Gastroesophageal sphincter (tissue), 4 donors: ENCODE measurements around the gene IGF2R. TPM values are rescaled to one million over a fixed set of nuclear protein-coding genes. Genes with fewer than 3 reads are reported as not detected.
"Not testable (repeated sequence)": the region's sequence is repeated elsewhere in the genome, so short reads cannot be mapped to it uniquely, and the experiment has no call there.

Experiments
- ATAC-seq: fragments of 150-250 bp; one replicate; pipeline ENCODE4 v1.9.1; 2016; ENCODE audit warnings: mild to moderate bottlenecking, moderate library complexity
- H3K27ac ChIP-seq, 4 donors: fragments of 200-600 bp; sonication (generic) in 3 of 4; 1 replicate in 3 of 4; 2 replicates in 1 of 4; pipeline ENCODE4 v1.5.1; 2016 to 2019
- H3K27me3 ChIP-seq: fragments of 200-600 bp; sonication (generic); one replicate; pipeline ENCODE4 v1.5.1; 2019
- H3K36me3 ChIP-seq, 2 donors: fragments of 200-600 bp; sonication (generic); one replicate each; pipeline ENCODE4 v1.5.1; 2019; ENCODE audit warnings: control low read depth in 1 of 2
- H3K4me1 ChIP-seq, 3 donors: fragments of 200-600 bp; sonication (generic); 1 replicate in 2 of 3; 2 replicates in 1 of 3; pipeline ENCODE4 v1.5.1; 2016 to 2019; ENCODE audit warnings: control low read depth in 2 of 3
- H3K4me3 ChIP-seq, 2 donors: fragments of 200-600 bp; sonication (generic); one replicate each; pipeline ENCODE4 v1.5.1; 2019; ENCODE audit warnings: mild to moderate bottlenecking in 1 of 2, moderate library complexity in 1 of 2
- H3K9me3 ChIP-seq, 3 donors: fragments of 200-600 bp; sonication (generic); one replicate each; pipeline ENCODE4 v1.5.1; 2017 to 2019; ENCODE audit warnings: control low read depth in 2 of 3
- EP300 ChIP-seq: sonication (generic); formaldehyde crosslinking; IDR thresholded peaks from one replicate; pipeline ENCODE4 v1.6.1; 2017; ENCODE audit warnings: antibody characterized with exemption, mild to moderate bottlenecking
- POLR2A ChIP-seq, 2 donors: fragments of 450-650 bp; IDR thresholded peaks; one replicate each; pipeline ENCODE4 v1.6.1; 2017; ENCODE audit warnings: antibody characterized with exemption in 2 of 2, mild to moderate bottlenecking in 2 of 2, moderate library complexity in 1 of 2
- POLR2AphosphoS5 ChIP-seq: sonication (generic); formaldehyde crosslinking; IDR thresholded peaks from one replicate; pipeline ENCODE4 v1.6.1; 2017; ENCODE audit warnings: antibody characterized with exemption
- WGBS, 2 donors: methylation state at CpG; one replicate each; pipeline ENCODE4 v1.1.5; 2018; ENCODE audit warnings: low coverage in 1 of 2; 5-methylcytosine and 5-hydroxymethylcytosine counted together
- total RNA-seq, 4 donors: library from RNA; depleted of rRNA; stranded (reverse); fragments of >200 nt; gene quantifications; one replicate each; pipeline ENCODE4 v1.1.0, GENCODE V29; 2016
- TF ChIP-seq, protein P1 (sequence below), 4 experiments: fragments of 200-600 bp in 2 of 4; fragments of 450-650 bp in 2 of 4; sonication (generic) in 1 of 4; IDR thresholded peaks; one replicate each; pipeline ENCODE4 v1.5.1; 2017 to 2019; ENCODE audit warnings: antibody characterized with exemption in 4 of 4, mild to moderate bottlenecking in 2 of 4, moderate library complexity in 2 of 4

Gene IGF2R
- total RNA-seq, 4 donors from 2014 or later = 47.9 to 81.3 (median 52.7) TPM

DNA sequence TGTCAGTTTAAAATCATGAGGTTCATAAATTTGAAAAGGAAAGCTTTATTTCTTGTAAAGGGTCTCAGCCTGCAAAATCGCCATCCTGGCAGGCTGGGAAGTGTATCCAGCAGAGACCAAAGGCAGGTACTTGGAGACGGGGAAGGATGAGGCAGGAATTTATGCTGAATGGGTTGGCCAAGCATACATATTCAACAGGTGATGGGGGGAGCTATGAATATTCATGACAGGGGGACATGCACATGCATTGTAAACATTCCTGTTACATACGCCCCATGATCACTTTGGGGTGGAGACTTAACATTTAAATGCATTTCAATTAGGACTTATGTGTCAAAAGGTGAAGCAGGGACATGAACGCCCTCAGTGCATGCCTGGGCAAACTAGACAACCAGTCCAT lies 142.9 kb downstream of the IGF2R start:
- Histone ChIP-seq H3K9me3 (no peaks in the 10 kb centered on the region), H3K4me1 (no peaks in the 10 kb centered on the region), H3K27ac (no peak overlapping the region), H3K36me3 (peaks cover 0 to 55% of the 10 kb centered on the region in 2 donors), H3K27me3 (no peaks in the 10 kb centered on the region), H3K4me3 (no peak overlapping the region)
- no peak for ATAC-seq
- no peak for TF ChIP-seq POLR2A (IDR thresholded peaks at IDR 0.05)
- TF ChIP-seq POLR2AphosphoS5 = no peak
- TF ChIP-seq, protein P1, sequence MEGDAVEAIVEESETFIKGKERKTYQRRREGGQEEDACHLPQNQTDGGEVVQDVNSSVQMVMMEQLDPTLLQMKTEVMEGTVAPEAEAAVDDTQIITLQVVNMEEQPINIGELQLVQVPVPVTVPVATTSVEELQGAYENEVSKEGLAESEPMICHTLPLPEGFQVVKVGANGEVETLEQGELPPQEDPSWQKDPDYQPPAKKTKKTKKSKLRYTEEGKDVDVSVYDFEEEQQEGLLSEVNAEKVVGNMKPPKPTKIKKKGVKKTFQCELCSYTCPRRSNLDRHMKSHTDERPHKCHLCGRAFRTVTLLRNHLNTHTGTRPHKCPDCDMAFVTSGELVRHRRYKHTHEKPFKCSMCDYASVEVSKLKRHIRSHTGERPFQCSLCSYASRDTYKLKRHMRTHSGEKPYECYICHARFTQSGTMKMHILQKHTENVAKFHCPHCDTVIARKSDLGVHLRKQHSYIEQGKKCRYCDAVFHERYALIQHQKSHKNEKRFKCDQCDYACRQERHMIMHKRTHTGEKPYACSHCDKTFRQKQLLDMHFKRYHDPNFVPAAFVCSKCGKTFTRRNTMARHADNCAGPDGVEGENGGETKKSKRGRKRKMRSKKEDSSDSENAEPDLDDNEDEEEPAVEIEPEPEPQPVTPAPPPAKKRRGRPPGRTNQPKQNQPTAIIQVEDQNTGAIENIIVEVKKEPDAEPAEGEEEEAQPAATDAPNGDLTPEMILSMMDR (IDR thresholded peaks at IDR 0.05) = no peak
- no peak for TF ChIP-seq EP300
- 66 to 93% methylated on average over 4 of the region's 4 CpGs for WGBS, 2 donors

- no peaks in the 10 kb centered on the region for H3K4me1 ChIP-seq
- no peak overlapping the region for H3K4me3 ChIP-seq
- H3K27me3 ChIP-seq = no peaks in the 10 kb centered on the region
- WGBS, 2 donors = 91% methylated on average over 6 of the region's 6 CpGs; no CpG with 5 or more reads in 1 of the 2 donors
- no peaks in the 10 kb centered on the region for H3K9me3 ChIP-seq
- TF ChIP-seq EP300 = no peak
- TF ChIP-seq POLR2A (IDR thresholded peaks at IDR 0.05) = no peak
- no peak for TF ChIP-seq POLR2AphosphoS5
- TF ChIP-seq, protein P1 (IDR thresholded peaks at IDR 0.05) = no peak
- H3K27ac ChIP-seq = no peak overlapping the region
- H3K36me3 ChIP-seq = peaks cover 0 to 49% of the 10 kb centered on the region in 2 donors
- no peak for ATAC-seq
Measured at GRCh38 chr6:160112628-160113299, 143.9 kb downstream of the IGF2R start.

DNA sequence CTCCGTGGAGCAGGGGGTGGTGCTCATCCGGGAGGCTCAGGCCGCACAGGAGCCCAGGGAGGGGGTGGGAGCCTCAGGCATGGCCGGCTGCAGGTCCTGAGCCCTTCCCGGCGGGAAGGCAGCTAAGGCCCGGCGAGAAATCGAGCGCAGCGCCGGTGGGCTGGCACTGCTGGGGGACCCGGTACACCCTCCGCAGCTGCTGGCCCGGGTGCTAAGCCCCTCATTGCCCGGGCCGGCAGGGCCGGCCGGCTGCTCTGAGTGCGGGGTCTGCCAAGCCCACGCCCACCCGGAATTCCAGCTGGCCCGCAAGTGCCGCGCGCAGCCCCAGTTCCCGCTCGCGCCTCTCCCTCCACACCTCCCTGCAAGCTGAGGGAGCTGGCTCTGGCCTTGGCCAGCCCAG lies 145.7 kb downstream of the IGF2R start:
- not testable (repeated sequence) for H3K4me3 ChIP-seq, H3K27me3 ChIP-seq, ATAC-seq, H3K27ac ChIP-seq, H3K4me1 ChIP-seq, H3K9me3 ChIP-seq
- H3K36me3 ChIP-seq = peaks cover 0 to 37% of the 10 kb centered on the region in 2 donors
- no CpG with 5 or more reads among the region's 29 CpGs for WGBS, 2 donors

- Histone ChIP-seq H3K4me3 (no peak overlapping the region), H3K9me3 (no peaks in the 10 kb centered on the region), H3K36me3 (peaks cover 0 to 30% of the 10 kb centered on the region in 2 donors), H3K27ac (no peak overlapping the region), H3K4me1 (no peaks in the 10 kb centered on the region), H3K27me3 (no peaks in the 10 kb centered on the region)
- WGBS, 2 donors = no CpG with 5 or more reads among the region's 3 CpGs
- TF ChIP-seq, protein P1 (IDR thresholded peaks at IDR 0.05) = no peak
- TF ChIP-seq POLR2A (IDR thresholded peaks at IDR 0.05) (no peak), POLR2AphosphoS5 (no peak), EP300 (no peak)
- ATAC-seq = no peak
Measured at GRCh38 chr6:160115421-160115820, 146.5 kb downstream of the IGF2R start.

- H3K4me3 ChIP-seq = no peak overlapping the region
- peaks cover 0 to 30% of the 10 kb centered on the region in 2 donors for H3K36me3 ChIP-seq
- no peak overlapping the region for H3K27ac ChIP-seq
- ATAC-seq = no peak
- no peaks in the 10 kb centered on the region for H3K27me3 ChIP-seq
- no peaks in the 10 kb centered on the region for H3K4me1 ChIP-seq
- H3K9me3 ChIP-seq = no peaks in the 10 kb centered on the region
- TF ChIP-seq POLR2AphosphoS5 (no peak), EP300 (no peak), POLR2A (IDR thresholded peaks at IDR 0.05) (no peak)
- TF ChIP-seq, protein P1 (IDR thresholded peaks at IDR 0.05) = no peak
- no CpG with 5 or more reads among the region's 2 CpGs for WGBS, 2 donors
Measured at GRCh38 chr6:160116411-160116810, 147.5 kb downstream of the IGF2R start.
